SH-SY5Y (cell line): Measurements from ENCODE around the gene TUNAR.

Experiments used
- GATA2 ChIP-seq: IDR thresholded peaks from 2 replicates; pipeline ENCODE4 v1.6.1; 2011; ENCODE audit warnings: mild to moderate bottlenecking, low read depth, low read length
- GATA3 ChIP-seq: IDR thresholded peaks from 2 replicates; pipeline ENCODE4 v1.6.1; 2011; ENCODE audit warnings: low read depth, mild to moderate bottlenecking, low read length, moderate library complexity

DNA sequence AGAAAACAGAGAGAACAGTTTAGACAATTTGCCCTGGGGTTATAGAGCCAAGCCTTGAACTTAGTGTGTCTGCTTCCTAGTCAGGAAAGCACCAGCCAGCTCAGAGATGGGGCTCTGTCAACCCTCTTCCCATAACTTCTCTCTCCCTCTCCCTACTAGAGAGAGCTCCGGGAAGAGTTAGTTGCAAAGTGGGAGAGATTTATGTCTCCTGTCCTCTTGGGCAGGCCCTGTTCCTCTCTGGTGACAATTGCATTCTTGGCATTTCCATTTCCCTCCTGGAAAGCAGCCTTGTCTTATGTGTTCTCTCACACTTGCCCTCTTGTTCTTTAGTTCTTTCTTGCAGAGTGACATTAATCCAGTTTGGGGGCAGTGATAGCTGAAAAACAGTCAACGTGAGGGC lies 42.1 kb upstream of the TUNAR start:
- no peak for TF ChIP-seq GATA3
- no peak for TF ChIP-seq GATA2
